Activated T-helper 17 cell treated with anti-CD3 and anti-CD28 coated beads, Interleukin-2, amount 50 U/mL, for 72 hours (primary cell): ENCODE data around the gene SCAF1. TPM values are rescaled to one million over a fixed set of nuclear protein-coding genes. Genes with fewer than 3 reads are reported as not detected.
A peak's percentile ranks its signal among the peaks of the same experiment; 100 is the strongest.

Source experiments
- ATAC-seq: fragments of 150-1000 bp; cut with Tn5 transposase; replicated peaks from 2 replicates; pipeline ENCODE4 v1.10.0; 2021; ENCODE audit warnings: mild to moderate bottlenecking, moderate library complexity
- H3K27ac Mint-ChIP-seq: one replicate; pipeline ENCODE4 v1.8.0; 2022; ENCODE audit warnings: mixed read lengths
- H3K27me3 Mint-ChIP-seq: one replicate; pipeline ENCODE4 v1.8.0; 2022; ENCODE audit warnings: mixed read lengths
- H3K36me3 Mint-ChIP-seq: one replicate; pipeline ENCODE4 v1.8.0; 2022; ENCODE audit warnings: low read depth, mild to moderate bottlenecking, mixed read lengths
- H3K4me1 Mint-ChIP-seq: one replicate; pipeline ENCODE4 v1.8.0; 2022; ENCODE audit warnings: mixed read lengths
- H3K4me3 Mint-ChIP-seq: one replicate; pipeline ENCODE4 v1.8.0; 2022; ENCODE audit warnings: mild to moderate bottlenecking, mixed read lengths
- H3K9me3 Mint-ChIP-seq: one replicate; pipeline ENCODE4 v1.8.0; 2022; ENCODE audit warnings: mixed read lengths
- total RNA-seq, 2 donors: library from RNA; stranded (reverse); gene quantifications; one replicate each; pipeline ENCODE4 v1.2.3, GENCODE V29; 2022

The SCAF1 gene
- total RNA-seq, 2 donors from 2014 or later, result 53.8 to 60.5 TPM

- ATAC-seq, result no peak
- H3K9me3 Mint-ChIP-seq, result no peaks in the 10 kb centered on the region
- H3K36me3 Mint-ChIP-seq, result peaks cover 69% of the 10 kb centered on the region
- peak overlapping the region; percentile 99 for H3K27ac Mint-ChIP-seq
- peak overlapping the region; percentile 94 for H3K4me3 Mint-ChIP-seq
- peaks cover 11% of the 10 kb centered on the region for H3K4me1 Mint-ChIP-seq
- no peaks in the 10 kb centered on the region for H3K27me3 Mint-ChIP-seq
Observed at GRCh38 chr19:49678985-49679770, 37.2 kb downstream of the SCAF1 start.

GRCh38 chr19:49679771-49680413 lies 37.9 kb downstream of the SCAF1 start:
- H3K4me3 Mint-ChIP-seq, result peak overlapping the region; percentile 94
- peaks cover 11% of the 10 kb centered on the region for H3K4me1 Mint-ChIP-seq
- no peaks in the 10 kb centered on the region for H3K9me3 Mint-ChIP-seq
- no peaks in the 10 kb centered on the region for H3K27me3 Mint-ChIP-seq
- peaks cover 76% of the 10 kb centered on the region for H3K36me3 Mint-ChIP-seq
- peak overlapping the region; percentile 68 for H3K27ac Mint-ChIP-seq
- no peak for ATAC-seq

GRCh38 chr19:49680421-49681351 lies 38.7 kb downstream of the SCAF1 start:
- H3K27ac Mint-ChIP-seq, result peak overlapping the region; percentile 68
- peak; percentile 5 for ATAC-seq
- no peaks in the 10 kb centered on the region for H3K9me3 Mint-ChIP-seq
- H3K4me1 Mint-ChIP-seq, result peaks cover 13% of the 10 kb centered on the region
- H3K27me3 Mint-ChIP-seq, result no peaks in the 10 kb centered on the region
- peak overlapping the region; percentile 94 for H3K4me3 Mint-ChIP-seq
- H3K36me3 Mint-ChIP-seq, result peaks cover 84% of the 10 kb centered on the region

GRCh38 chr19:49681830-49682229 lies 39.8 kb downstream of the SCAF1 start:
- ATAC-seq, result no peak
- no peaks in the 10 kb centered on the region for H3K27me3 Mint-ChIP-seq
- no peaks in the 10 kb centered on the region for H3K9me3 Mint-ChIP-seq
- peaks cover 11% of the 10 kb centered on the region for H3K4me1 Mint-ChIP-seq
- peaks cover 77% of the 10 kb centered on the region for H3K36me3 Mint-ChIP-seq
- H3K4me3 Mint-ChIP-seq, result peak overlapping the region; percentile 41
- peak overlapping the region; percentile 41 for H3K27ac Mint-ChIP-seq

- H3K27me3 Mint-ChIP-seq, result no peaks in the 10 kb centered on the region
- ATAC-seq, result peak; percentile 28
- H3K36me3 Mint-ChIP-seq, result peaks cover 77% of the 10 kb centered on the region
- H3K4me3 Mint-ChIP-seq, result peak overlapping the region; percentile 41
- peaks cover 11% of the 10 kb centered on the region for H3K4me1 Mint-ChIP-seq
- no peaks in the 10 kb centered on the region for H3K9me3 Mint-ChIP-seq
- H3K27ac Mint-ChIP-seq, result peak overlapping the region; percentile 41
Observed at GRCh38 chr19:49682274-49682673, 40.3 kb downstream of the SCAF1 start.

- H3K27ac Mint-ChIP-seq, result no peak overlapping the region
- peaks cover 15% of the 10 kb centered on the region for H3K4me1 Mint-ChIP-seq
- H3K4me3 Mint-ChIP-seq, result no peak overlapping the region
- ATAC-seq, result no peak
- no peaks in the 10 kb centered on the region for H3K27me3 Mint-ChIP-seq
- no peaks in the 10 kb centered on the region for H3K9me3 Mint-ChIP-seq
- peaks cover 84% of the 10 kb centered on the region for H3K36me3 Mint-ChIP-seq
Observed at GRCh38 chr19:49683814-49684250, 41.8 kb downstream of the SCAF1 start.

- Mint-ChIP-seq H3K9me3 (no peaks in the 10 kb centered on the region), H3K27me3 (no peaks in the 10 kb centered on the region), H3K27ac (no peak overlapping the region), H3K36me3 (peaks cover 88% of the 10 kb centered on the region), H3K4me1 (peaks cover 15% of the 10 kb centered on the region), H3K4me3 (no peak overlapping the region)
- ATAC-seq, result no peak
Observed at GRCh38 chr19:49684251-49684982, 42.4 kb downstream of the SCAF1 start.

- Mint-ChIP-seq H3K36me3 (peaks cover 86% of the 10 kb centered on the region), H3K9me3 (no peaks in the 10 kb centered on the region), H3K27me3 (no peaks in the 10 kb centered on the region), H3K4me1 (peaks cover 15% of the 10 kb centered on the region), H3K27ac (no peak overlapping the region), H3K4me3 (no peak overlapping the region)
- no peak for ATAC-seq
Observed at GRCh38 chr19:49684983-49685553, 43.1 kb downstream of the SCAF1 start.

GRCh38 chr19:49685845-49686332 lies 43.9 kb downstream of the SCAF1 start:
- peaks cover 85% of the 10 kb centered on the region for H3K36me3 Mint-ChIP-seq
- H3K27me3 Mint-ChIP-seq, result peaks cover 7% of the 10 kb centered on the region

GRCh38 chr19:49686503-49687088 lies 44.6 kb downstream of the SCAF1 start:
- Mint-ChIP-seq H3K4me3 (no peak overlapping the region), H3K9me3 (no peaks in the 10 kb centered on the region), H3K27ac (no peak overlapping the region), H3K36me3 (peaks cover 80% of the 10 kb centered on the region), H3K27me3 (peaks cover 8% of the 10 kb centered on the region), H3K4me1 (peaks cover 23% of the 10 kb centered on the region)
- ATAC-seq, result no peak

More at GRCh38 chr19:49685845-49686332, 43.9 kb downstream of the SCAF1 start:
- H3K4me3 Mint-ChIP-seq, result no peak overlapping the region
- H3K27ac Mint-ChIP-seq, result no peak overlapping the region
- H3K4me1 Mint-ChIP-seq, result peaks cover 21% of the 10 kb centered on the region
- ATAC-seq, result no peak
- H3K9me3 Mint-ChIP-seq, result no peaks in the 10 kb centered on the region

GRCh38 chr19:49687150-49687549 lies 45.1 kb downstream of the SCAF1 start:
- peaks cover 8% of the 10 kb centered on the region for H3K27me3 Mint-ChIP-seq
- ATAC-seq, result no peak
- no peaks in the 10 kb centered on the region for H3K9me3 Mint-ChIP-seq
- H3K27ac Mint-ChIP-seq, result no peak overlapping the region
- H3K4me3 Mint-ChIP-seq, result no peak overlapping the region
- peaks cover 74% of the 10 kb centered on the region for H3K36me3 Mint-ChIP-seq
- H3K4me1 Mint-ChIP-seq, result peaks cover 23% of the 10 kb centered on the region

- H3K4me1 Mint-ChIP-seq, result peaks cover 23% of the 10 kb centered on the region
- H3K4me3 Mint-ChIP-seq, result no peak overlapping the region
- H3K9me3 Mint-ChIP-seq, result no peaks in the 10 kb centered on the region
- no peak overlapping the region for H3K27ac Mint-ChIP-seq
- H3K36me3 Mint-ChIP-seq, result peaks cover 68% of the 10 kb centered on the region
- H3K27me3 Mint-ChIP-seq, result peaks cover 8% of the 10 kb centered on the region
- no peak for ATAC-seq
Observed at GRCh38 chr19:49687566-49688316, 45.7 kb downstream of the SCAF1 start.
